Stimulated activated CD8-positive, alpha-beta memory T cell treated with anti-CD3 and anti-CD28 coated beads, Interleukin-12 subunit alpha, Interleukin-12 subunit beta, amount 100 ng/mL, for 1 hour (primary cell): ENCODE data around the gene SLC7A7.
"Not testable (repeated sequence)": the region's sequence is repeated elsewhere in the genome, so short reads cannot be mapped to it uniquely, and the experiment has no call there.

Experiments used
- DNase-seq: peaks from one replicate; pipeline ENCODE4 v3.0.0-alpha.2; 2020; ENCODE audit warnings: low read depth

The SLC7A7 gene

GRCh38 chr14:22814941-22815713 is at the start of gene SLC7A7:
SLC7A7 (minus strand) TSS chr14:22815435; CDS start chr14:22813398, 2,037 bp downstream.
- DNase-seq: no peak

- DNase-seq: no peak
These were observed 49.7 kb upstream of the SLC7A7 start for GRCh38 chr14:22864979-22865378.

DNA sequence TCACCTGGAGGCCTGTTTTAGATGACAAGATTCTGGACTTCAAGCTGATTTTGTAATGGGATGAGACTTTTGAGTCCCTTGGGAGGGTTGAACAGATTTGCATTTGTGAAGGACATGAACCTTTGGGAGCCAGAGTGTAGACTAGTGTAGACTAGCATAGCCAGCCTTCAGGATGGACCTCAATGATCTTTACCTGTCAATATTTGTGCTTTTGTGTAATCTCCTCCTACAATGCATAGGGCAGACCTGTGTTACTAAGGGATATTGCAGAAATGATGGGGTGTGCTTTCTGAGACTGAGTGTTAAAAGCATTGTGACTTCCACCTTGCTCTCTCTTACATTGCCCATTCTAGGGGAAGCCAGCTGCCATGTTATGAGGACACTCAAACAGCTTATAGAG is 46.4 kb upstream of the SLC7A7 start:
- no peak for DNase-seq

- DNase-seq: not testable (repeated sequence)
These were observed 45.1 kb upstream of the SLC7A7 start for GRCh38 chr14:22860377-22860776.

DNA sequence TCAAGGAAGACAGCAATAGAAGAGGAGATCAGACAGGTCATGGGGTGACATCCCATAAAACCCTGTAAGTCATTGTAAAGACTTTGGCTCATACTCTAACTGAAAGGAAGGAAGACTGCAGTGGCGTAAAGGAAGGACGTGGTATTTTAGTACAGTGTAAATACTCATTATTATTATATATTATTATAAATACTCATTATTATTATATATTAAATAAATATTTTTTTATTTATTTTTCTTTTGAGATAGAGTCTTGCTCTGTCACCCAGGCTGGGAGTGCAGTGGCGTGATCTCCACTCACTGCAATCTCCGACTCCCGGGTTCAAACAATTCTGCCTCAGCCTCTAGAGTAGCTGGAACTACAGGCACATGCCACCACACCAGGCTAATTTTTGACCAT is 41.2 kb upstream of the SLC7A7 start:
- no peak for DNase-seq

DNA sequence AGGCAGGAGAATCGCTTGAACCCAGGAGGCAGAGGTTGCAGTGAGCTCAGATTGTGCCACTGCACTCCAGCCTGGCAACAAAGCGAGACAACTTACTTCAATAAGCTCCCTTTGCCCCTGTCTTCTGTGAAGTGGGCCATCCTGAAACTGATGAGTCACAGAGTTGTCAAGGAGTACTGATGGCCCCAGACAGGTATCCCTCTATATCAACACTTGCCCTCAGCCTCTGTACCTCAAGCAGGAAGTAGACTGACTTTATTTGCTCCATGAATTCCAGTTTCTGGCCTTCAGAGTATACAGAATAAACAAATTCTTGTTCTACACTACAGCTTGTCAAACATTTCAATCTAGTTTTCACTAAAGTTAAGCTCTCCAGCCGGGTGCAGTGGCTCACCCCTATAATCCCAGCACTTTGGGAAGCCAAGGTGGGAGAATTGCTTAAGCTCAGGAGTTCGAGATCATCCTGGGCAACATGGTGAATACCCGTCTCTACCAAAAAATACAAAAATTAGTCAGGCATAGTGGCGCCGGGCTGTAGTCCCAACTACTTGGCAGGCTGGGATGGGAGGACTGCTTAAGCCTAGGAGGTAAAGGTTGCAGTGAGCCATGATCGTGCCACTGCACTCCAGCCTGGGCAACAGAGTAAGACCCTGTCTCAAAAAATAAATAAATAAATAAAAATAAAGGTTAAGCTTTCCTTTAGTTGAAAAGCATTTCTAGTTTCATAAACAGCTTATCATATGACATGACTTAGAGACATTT is 39.9 kb upstream of the SLC7A7 start:
- no peak for DNase-seq

DNA sequence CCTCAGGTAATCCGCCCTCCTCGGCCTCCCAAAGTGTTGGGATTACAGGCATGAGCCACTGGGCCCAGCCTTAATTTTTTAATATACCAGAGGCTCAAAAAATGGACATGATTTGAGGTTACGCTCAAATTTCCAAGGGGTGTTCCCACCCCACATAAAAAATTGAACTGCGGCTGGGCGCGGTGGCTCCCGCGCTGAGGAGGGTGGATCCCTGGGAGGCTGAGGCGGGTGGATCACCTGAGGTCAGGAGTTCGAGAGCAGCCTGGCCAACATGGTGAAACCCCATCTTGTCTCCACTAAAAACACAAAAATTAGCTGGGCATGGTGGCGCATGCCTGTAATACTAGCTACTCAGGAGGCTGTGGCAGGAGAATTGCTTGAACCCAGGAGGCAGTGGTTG is 39.1 kb upstream of the SLC7A7 start:
- not testable (repeated sequence) for DNase-seq

- peak; percentile 87 for DNase-seq
These were observed 37.9 kb upstream of the SLC7A7 start for GRCh38 chr14:22852940-22853767.

DNA sequence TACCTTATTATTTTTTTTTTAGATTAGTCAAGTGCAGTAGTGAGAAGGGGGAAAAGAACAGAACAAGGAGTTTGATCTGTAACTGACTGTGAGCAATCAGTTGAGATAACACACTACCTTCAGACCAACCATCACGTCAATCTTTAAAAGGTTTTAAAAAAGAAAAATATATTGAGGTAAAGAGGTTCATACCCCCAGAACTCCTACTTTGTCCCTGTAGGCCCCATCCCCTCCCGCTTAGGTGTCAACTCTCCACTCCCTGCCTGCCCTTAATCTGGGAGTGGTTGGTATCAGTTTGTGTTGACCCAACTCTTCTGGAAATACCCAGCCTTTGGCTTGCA is 37.3 kb upstream of the SLC7A7 start:
- no peak for DNase-seq

DNA sequence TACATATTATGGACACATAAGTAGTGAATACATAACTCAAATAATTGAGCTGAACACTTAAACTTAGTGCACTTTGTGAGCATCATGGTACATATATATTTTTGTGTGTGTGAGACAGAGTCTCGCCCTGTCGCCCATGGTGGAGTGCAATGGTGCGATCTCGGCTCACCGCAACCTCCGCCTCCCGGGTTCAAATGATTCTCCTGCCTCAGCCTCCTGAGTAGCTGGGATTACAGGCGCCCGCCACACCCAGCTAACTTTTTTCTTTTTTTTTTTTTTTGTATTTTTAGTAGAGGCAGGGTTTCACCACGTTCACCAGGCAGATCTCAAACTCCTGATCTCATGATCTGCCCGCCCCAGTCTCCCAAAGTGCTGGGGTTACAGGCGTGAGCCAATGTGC is 36.9 kb upstream of the SLC7A7 start:
- not testable (repeated sequence) for DNase-seq

DNA sequence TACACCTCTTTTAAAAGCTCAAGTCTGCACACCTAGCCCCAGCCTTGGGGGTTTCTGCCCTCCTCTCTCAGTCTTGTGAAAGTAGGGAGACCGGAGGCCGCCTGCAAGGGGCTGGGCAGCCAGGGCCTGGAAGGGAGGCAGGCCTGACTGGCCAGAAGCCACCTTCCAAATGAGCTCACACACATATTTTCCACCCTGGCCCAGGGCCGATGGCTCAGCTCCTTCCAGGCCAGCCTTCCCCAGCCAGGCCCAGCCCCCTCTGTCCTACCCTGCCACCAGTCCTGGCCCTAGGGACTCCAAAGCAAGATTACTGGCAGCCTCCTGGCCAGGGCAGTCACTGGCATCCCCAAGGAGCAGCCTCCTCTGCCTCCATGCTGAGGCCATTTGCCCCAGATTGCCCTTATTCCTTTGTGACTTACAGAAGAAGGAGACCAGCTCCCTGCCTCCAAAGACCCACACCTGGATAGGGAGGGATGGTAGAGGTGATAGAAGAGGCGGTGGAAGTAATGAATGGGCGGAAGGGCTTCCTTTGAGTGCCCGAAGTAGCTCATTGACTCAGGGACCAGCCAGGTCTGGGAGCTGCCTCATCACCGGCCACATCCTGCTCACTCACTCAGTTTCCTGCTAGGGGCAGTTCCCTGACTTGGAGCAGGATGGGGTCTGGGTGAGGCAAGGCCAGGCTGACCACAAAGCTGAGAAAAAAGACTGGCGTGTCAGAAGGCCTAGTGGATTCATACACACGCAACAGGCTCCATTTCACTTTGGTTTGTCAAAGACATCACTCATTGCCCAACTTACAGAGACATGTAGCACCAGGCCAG is 35.9 kb upstream of the SLC7A7 start:
- no peak for DNase-seq

GRCh38 chr14:22849212-22849819 is 34.1 kb upstream of the SLC7A7 start:
- no peak for DNase-seq

DNA sequence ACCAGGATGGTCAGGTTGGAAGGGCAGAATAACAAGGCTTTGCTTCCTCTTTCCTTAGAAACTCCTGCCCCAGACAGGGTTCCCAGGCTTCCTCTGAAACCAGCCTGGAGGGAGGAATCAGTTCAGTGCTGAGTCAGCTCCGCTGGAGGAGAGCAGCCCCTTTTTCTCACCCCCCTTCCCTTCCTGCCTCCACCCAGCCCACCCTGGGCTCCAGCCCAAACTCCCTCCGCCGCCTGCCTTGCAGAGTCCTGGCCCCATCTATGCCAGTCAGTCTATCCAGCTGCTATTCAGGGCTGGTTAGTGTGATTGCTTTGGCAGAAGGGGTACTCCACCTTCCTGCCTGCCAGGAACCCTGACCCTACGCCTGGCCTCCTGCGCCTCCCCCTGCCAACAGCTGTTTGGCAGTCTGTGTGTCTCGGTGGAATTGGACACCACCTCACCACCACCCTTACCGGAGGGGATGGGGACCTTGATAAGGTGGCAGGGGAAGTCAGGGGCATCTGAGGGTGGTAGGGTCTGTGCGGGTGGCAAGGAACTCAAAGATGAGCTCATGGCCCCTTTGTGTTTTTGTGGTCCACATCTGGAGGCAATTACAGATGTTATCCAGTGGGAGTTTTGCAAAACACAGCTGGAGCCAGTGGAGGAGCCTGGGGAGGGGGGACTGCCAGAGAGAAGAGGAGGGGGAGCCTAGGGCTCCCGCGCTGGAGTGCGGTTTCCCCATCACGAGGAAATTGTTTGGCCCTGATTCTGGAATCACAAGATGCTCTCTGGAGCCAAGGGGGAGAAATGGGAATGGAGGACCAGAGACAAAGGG is 33.3 kb upstream of the SLC7A7 start:
- no peak for DNase-seq

- no peak for DNase-seq
These were observed 32.6 kb upstream of the SLC7A7 start for GRCh38 chr14:22847661-22848341.

DNA sequence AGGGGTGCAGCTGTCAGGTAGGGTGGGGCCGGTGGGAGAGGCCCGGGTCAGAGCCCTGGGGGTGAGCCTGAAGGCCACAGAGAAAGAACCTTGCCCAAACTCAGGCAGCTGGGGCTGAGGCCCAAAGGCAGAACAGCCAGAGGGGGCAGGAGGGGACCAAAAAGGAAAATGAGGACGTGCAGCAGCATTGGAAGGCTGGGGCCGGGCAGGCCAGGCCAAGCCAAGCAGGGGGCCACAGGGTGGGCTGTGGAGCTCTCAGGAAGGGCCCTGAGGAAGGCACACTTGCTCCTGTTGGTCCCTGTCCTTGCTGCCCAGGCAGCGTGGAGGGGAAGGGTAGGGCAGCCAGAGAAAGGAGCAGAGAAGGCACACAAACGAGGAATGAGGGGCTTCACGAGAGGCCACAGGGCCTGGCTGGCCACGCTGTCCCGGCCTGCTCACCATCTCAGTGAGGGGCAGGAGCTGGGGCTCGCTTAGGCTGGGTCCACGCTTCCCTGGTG is 31.6 kb upstream of the SLC7A7 start:
- DNase-seq: no peak

GRCh38 chr14:22845821-22846625 is 30.8 kb upstream of the SLC7A7 start:
- DNase-seq: no peak

DNA sequence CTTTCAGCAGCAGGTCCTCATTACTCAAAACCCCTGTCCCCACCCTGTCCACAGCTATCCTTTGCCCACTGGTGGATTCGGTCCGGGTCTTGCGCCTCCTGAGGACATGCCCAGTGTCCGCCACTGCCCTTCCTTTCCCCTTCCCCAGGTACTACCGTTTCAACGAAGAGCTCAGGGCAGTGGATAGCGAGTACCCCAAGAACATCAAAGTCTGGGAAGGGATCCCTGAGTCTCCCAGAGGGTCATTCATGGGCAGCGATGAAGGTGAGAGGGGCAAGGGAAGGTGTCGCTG is 29.8 kb upstream of the SLC7A7 start:
- no peak for DNase-seq

- DNase-seq: no peak
These were observed 29.2 kb upstream of the SLC7A7 start for GRCh38 chr14:22844221-22845102.
